Activated CD4-positive, alpha-beta memory T cell treated with anti-CD3 and anti-CD28 coated beads, Interleukin-2, amount 10 ng/mL, durations not matched to agents 7 days and 5 days (primary cell): ENCODE results near the gene OBP2A. TPM values are rescaled to one million over a fixed set of nuclear protein-coding genes. Genes with fewer than 3 reads are reported as not detected.

Experiments
- CTCF ChIA-PET: fragments of 350-600 bp; sonication (Branson Sonifier 250); formaldehyde crosslinking; loops from one replicate; lab custom pipeline; 2021; ENCODE audit warnings: antibody characterized with exemption, inconsistent platforms; lab: Charles Lee
- POLR2A ChIA-PET: fragments of 350-600 bp; sonication (Branson Sonifier 250); formaldehyde crosslinking; loops from one replicate; lab custom pipeline; 2021; ENCODE audit warnings: antibody characterized with exemption; lab: Charles Lee
- DNase-seq: peaks from one replicate; pipeline ENCODE4 v3.0.0-alpha.2; 2020
- H3K27ac Mint-ChIP-seq: one replicate; pipeline ENCODE4 v1.8.0; 2021; ENCODE audit warnings: mild to moderate bottlenecking, mixed read lengths
- H3K27me3 Mint-ChIP-seq: one replicate; pipeline ENCODE4 v1.8.0; 2021; ENCODE audit warnings: mixed read lengths
- H3K36me3 Mint-ChIP-seq: one replicate; pipeline ENCODE4 v1.8.0; 2021; ENCODE audit warnings: low read depth, mixed read lengths
- H3K4me1 Mint-ChIP-seq: one replicate; pipeline ENCODE4 v1.8.0; 2021; ENCODE audit warnings: mixed read lengths
- H3K4me3 Mint-ChIP-seq: one replicate; pipeline ENCODE4 v1.8.0; 2021; ENCODE audit warnings: mild to moderate bottlenecking, mixed read lengths
- H3K9me3 Mint-ChIP-seq: one replicate; pipeline ENCODE4 v1.8.0; 2021; ENCODE audit warnings: mixed read lengths
- total RNA-seq, 2 experiments: library from RNA; stranded (reverse); gene quantifications; one replicate each; pipeline ENCODE4 v1.2.3, GENCODE V29; 2021

Gene OBP2A
- total RNA-seq, 2 experiments from 2014 or later, result not detected

DNA sequence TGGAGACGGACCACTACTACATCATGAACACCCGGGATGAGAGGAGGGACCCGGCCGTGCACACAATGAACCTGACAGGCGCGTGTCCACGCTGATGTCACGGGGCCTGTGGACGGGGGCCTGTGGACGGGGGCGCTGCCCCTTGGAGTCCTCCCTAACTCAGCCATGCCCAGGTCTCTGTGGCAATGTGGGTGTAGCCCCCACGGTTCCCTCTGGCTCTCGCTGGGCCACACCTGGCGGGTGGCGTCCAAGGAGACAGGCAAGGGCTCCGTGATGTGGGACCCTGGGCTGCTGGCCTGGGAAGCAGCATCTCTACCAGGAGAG is 37.7 kb downstream of the OBP2A start:
- Mint-ChIP-seq H3K9me3 (no peaks in the 10 kb centered on the region), H3K36me3 (no peaks in the 10 kb centered on the region), H3K4me3 (no peak overlapping the region), H3K27me3 (no peaks in the 10 kb centered on the region), H3K4me1 (no peaks in the 10 kb centered on the region), H3K27ac (no peak overlapping the region)
- ChIA-PET POLR2A (no interaction called here), CTCF (no interaction called here)
- no peak for DNase-seq

DNA sequence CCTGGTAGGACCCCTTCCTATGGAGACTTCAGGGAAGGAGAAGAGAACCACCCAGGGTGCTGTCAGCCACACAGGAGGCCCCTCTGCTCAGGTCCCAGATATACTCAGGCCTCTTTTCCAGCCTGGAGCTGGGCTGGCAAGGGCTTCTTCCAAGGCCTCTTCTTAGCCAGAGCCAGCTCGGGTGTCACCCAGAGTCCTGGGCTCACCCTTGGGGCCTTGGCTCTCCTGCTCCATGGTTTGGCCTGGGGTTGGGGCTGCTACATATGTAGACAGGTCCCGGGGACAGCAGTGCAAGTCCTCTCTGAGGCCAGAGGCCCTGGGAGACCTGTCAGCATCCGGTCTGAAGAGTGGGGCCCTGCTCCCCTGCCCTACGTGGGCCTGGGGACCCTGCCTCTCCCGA is 38.4 kb downstream of the OBP2A start:
- no peaks in the 10 kb centered on the region for H3K27me3 Mint-ChIP-seq
- no peaks in the 10 kb centered on the region for H3K4me1 Mint-ChIP-seq
- DNase-seq, result no peak
- no peak overlapping the region for H3K27ac Mint-ChIP-seq
- H3K36me3 Mint-ChIP-seq, result no peaks in the 10 kb centered on the region
- CTCF ChIA-PET, result no interaction called here
- H3K9me3 Mint-ChIP-seq, result no peaks in the 10 kb centered on the region
- POLR2A ChIA-PET, result no interaction called here
- no peak overlapping the region for H3K4me3 Mint-ChIP-seq

DNA sequence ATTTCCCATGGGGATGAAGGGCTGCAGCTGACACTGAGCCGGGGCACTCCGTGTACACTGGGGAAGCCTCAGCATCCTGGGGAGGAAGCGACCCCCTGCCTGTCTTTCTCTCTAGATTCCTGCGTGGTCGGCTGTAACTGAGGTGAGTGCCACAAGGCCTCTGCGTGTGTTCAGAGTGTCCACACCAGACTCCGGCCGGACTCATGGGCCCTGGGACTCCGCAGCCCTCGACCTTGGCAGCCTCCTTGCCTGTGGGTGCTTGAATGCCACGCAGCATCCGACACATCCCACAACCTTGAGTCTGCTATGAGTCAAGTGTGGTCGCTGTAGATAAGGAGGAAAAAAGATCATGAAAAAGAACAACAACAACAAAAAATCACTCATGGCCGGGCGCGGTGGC is 39.0 kb downstream of the OBP2A start:
- no peak overlapping the region for H3K4me3 Mint-ChIP-seq
- DNase-seq, result peak; percentile 12
- no peaks in the 10 kb centered on the region for H3K9me3 Mint-ChIP-seq
- H3K4me1 Mint-ChIP-seq, result no peaks in the 10 kb centered on the region
- ChIA-PET CTCF (no interaction called here), POLR2A (no interaction called here)
- H3K27me3 Mint-ChIP-seq, result no peaks in the 10 kb centered on the region
- no peaks in the 10 kb centered on the region for H3K36me3 Mint-ChIP-seq
- H3K27ac Mint-ChIP-seq, result no peak overlapping the region

DNA sequence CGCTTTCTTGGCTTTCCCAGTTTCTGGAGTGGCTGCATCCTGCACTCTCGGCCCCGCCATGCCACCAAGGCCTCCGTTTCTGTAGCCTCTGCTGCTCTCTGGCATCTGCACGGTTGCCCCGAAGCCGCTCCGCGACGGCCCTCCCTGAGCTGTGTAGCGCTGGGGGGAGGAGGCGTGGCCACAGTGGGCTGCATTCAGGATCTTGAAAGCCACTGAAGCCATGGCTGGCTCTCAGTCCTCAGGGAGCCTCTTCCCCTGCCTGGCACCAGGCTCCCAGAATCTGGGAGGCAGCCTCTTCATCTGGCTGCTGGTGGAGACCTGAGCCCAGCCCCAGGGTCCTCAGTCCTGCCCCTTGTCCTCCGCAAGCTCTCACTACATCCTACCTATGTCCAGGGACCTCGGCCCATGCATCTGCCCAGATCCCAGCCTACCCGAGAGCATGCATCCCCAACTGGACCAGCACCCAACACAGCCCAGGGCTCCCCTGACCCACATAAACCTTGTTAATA is 40.7 kb downstream of the OBP2A start:
- no peaks in the 10 kb centered on the region for H3K4me1 Mint-ChIP-seq
- ChIA-PET POLR2A (no interaction called here), CTCF (no interaction called here)
- no peaks in the 10 kb centered on the region for H3K9me3 Mint-ChIP-seq
- no peaks in the 10 kb centered on the region for H3K36me3 Mint-ChIP-seq
- no peak overlapping the region for H3K27ac Mint-ChIP-seq
- H3K4me3 Mint-ChIP-seq, result no peak overlapping the region
- no peaks in the 10 kb centered on the region for H3K27me3 Mint-ChIP-seq
- peak; percentile 5 for DNase-seq

DNA sequence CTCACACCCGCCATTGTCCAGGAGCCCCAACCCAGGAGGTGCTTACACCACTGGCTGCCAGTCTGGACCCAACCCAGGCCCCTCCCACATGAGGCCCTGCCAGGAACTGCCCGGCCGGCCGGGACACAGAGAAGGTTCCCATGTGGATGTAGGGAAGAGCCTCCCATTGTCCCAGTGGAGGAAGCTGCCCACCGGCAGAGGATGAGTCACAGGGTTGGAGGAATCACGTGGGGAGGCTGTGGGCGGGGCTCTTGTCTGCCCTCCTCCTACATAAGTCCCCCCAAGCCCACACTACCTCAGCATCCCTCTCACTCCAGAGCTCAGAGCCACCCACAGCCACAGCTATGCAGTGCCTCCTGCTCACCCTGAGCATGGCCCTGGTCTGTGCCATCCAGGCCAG is 41.7 kb downstream of the OBP2A start:
- Mint-ChIP-seq H3K4me1 (no peaks in the 10 kb centered on the region), H3K27me3 (no peaks in the 10 kb centered on the region), H3K9me3 (no peaks in the 10 kb centered on the region), H3K27ac (no peak overlapping the region), H3K36me3 (no peaks in the 10 kb centered on the region), H3K4me3 (no peak overlapping the region)
- POLR2A ChIA-PET, result no interaction called here
- no peak for DNase-seq
- CTCF ChIA-PET, result no interaction called here

DNA sequence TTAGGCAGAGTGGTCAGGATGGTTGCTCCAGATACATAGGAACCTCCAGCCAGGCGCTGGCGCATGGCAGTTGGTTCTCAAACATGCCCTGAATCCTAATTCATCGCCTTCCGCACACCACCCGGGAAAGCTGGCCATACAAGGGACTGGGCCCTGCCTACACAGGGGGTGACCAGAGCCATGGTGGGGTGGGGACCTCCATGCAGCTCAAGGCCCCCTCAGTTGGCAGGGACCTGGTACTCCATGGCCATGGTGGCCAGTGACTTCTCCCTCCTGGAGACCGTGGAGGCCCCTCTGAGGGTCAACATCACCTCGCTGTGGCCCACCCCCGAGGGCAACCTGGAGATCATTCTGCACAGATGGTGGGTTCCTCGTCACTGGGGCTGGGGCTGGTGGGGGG is 42.4 kb downstream of the OBP2A start:
- ChIA-PET POLR2A (no interaction called here), CTCF (no interaction called here)
- no peaks in the 10 kb centered on the region for H3K9me3 Mint-ChIP-seq
- no peaks in the 10 kb centered on the region for H3K36me3 Mint-ChIP-seq
- peaks cover under 1% of the 10 kb centered on the region for H3K27me3 Mint-ChIP-seq
- no peaks in the 10 kb centered on the region for H3K4me1 Mint-ChIP-seq
- H3K4me3 Mint-ChIP-seq, result no peak overlapping the region
- no peak for DNase-seq
- no peak overlapping the region for H3K27ac Mint-ChIP-seq

DNA sequence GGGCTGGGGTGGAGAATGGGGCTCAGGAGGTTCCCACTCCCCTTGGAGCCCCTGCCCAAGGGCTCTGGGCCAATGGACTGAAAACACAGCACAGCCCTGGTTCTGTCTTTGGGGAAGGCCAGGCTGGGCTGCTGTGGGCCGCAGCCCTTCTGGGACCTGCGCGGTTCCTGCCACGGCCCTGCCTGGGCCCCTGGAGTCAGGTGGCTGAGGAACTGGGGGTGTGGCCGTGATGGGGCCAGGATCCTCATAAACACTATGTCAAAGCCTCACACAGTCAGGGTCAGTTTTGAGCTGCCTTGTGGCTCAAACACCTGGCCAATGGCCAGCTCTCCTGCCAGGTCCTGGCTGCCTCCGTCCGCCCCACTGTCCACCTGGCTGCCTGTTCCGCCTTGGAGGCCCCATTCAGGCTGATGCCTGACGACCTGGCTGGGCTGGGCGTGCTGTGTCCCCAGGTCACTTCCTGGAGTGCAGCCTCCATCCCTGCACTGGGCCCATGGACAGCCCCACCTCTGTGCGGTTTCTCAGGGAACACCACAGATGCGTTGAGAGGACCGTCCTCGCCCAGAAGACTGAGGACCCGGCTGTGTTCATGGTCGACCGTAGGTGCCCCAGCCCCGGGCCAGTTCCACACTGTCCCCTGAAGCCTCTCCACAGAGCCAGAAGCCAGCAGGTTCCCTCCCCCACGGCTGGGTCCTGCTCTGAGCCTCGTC is 43.1 kb downstream of the OBP2A start:
- Mint-ChIP-seq H3K4me1 (no peaks in the 10 kb centered on the region), H3K27ac (no peak overlapping the region), H3K4me3 (no peak overlapping the region), H3K36me3 (no peaks in the 10 kb centered on the region), H3K27me3 (peaks cover 3% of the 10 kb centered on the region), H3K9me3 (no peaks in the 10 kb centered on the region)
- ChIA-PET CTCF (interaction anchor here (0.8 kb wide), 1 partner anchor 14 kb away, joined by 4 read pairs; no protein-coding TSS in a partner anchor), POLR2A (no interaction called here)
- no peak for DNase-seq

DNA sequence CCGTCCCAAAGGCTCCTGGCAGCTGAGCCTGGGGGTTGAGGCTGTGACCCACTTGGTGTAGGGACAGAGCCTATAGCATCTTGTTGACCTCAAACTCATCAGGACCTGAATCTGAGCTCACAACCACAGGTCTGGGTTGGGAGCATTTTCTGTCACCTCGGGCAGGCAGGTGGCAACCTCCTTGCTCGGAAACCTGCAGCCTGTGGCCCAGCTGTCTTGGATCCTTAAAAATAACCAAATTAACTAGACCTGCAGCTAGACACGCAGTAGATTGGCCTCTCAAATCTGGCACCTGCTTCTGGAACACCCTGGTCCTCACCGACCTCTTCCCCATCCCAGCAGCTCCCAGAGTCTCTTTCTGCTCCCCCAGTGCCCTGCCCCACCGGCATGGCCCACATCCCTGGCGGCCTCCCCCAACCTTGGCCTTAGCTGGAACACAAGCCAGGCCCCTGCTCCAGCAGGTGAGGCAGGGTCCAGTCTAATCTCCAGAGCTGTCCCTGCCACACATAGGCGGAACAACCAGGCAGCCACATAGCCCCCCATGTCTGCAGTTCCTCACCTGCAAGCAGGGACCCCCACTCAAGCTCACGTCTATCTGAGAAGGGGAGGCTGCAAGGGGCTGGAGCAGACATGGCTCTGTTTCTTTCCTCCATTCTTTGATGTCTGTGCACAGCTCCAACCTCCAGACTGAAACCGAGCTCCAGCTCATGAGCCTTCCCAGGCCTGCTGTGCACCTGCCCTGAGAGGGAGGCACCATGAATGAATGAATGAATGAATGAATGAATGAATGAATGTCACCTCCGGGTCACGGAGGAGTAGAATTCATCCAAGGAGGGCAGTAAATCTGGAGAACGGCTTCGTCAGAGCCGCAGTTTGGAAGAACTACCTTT is 43.9 kb downstream of the OBP2A start:
- no peak overlapping the region for H3K4me3 Mint-ChIP-seq
- ChIA-PET CTCF (interaction anchor here (0.8 kb wide), 1 partner anchor 14 kb away, joined by 4 read pairs; no protein-coding TSS in a partner anchor), POLR2A (no interaction called here)
- H3K4me1 Mint-ChIP-seq, result no peaks in the 10 kb centered on the region
- H3K9me3 Mint-ChIP-seq, result no peaks in the 10 kb centered on the region
- no peak overlapping the region for H3K27ac Mint-ChIP-seq
- H3K27me3 Mint-ChIP-seq, result peaks cover 4% of the 10 kb centered on the region
- no peak for DNase-seq
- no peaks in the 10 kb centered on the region for H3K36me3 Mint-ChIP-seq

DNA sequence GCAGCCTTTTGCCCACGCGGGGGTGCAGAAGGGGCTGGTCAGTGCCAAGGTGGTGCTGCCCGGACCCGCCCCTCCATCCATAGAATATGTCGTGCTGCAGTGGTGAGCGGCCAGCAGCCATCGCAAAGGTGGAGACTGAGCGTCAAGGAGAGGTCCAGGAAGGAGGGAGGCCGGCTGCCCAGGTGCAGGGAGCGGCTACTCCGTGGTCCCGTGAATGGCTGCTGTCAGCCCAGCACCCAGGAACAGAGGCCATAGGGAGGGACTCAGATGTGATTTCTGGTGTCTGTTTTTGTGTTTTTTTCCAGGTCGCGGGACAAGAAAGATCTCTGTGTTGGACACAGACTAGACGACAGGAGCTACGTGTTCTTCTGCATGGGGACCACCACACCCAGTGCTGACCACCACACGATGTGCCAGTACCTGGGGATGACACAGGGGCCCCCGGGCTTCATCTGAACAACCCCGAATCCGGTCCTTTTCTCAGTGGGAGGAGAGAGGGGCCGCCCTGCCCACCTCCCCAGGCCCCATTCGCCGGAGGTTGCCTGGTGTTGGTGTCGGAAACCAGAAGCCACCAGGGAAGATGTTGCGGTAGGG is 44.7 kb downstream of the OBP2A start:
- H3K4me3 Mint-ChIP-seq, result no peak overlapping the region
- no peaks in the 10 kb centered on the region for H3K9me3 Mint-ChIP-seq
- CTCF ChIA-PET, result no interaction called here
- no peak overlapping the region for H3K27ac Mint-ChIP-seq
- no peak for DNase-seq
- no peaks in the 10 kb centered on the region for H3K36me3 Mint-ChIP-seq
- POLR2A ChIA-PET, result no interaction called here
- no peaks in the 10 kb centered on the region for H3K4me1 Mint-ChIP-seq
- H3K27me3 Mint-ChIP-seq, result peaks cover 10% of the 10 kb centered on the region

DNA sequence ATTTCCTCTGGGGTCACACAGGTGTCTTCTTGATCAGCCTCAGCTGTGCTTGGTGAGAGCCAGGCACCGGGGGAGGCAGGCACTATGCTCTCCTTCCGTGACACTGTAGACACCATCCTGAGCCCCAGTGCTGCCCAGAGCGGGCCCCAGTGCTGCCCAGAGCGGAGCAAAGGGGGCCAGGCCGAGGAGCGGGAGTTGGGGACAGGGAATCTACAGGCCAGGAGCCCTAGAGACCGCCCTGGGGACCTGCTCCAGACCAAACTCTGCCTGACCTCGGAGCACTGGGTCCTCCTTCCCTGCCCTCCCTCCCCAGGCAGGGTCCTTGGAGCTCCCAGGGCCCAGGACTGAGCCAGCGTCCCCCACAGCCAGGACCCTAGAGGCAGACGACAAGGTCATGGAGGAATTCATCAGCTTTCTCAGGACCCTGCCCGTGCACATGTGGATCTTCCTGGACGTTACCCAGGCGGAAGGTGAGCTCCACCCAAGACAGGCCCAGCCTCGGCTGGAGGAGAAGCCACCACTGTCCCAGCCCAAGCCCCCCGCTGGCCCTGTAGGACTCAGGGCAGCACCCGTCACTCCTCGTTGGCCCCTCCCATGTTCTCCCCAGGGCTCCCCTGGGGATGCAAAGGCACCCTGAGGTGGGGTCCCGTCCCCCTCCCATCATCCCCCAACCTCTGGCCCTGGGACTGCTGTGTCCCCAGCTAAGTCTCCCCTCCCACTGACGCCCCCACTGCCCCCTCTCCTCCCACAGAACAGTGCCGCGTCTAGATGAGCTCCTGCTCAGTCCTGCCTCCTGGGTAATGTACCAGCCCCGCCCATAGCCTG is 45.8 kb downstream of the OBP2A start:
- peaks cover 13% of the 10 kb centered on the region for H3K27me3 Mint-ChIP-seq
- no peak for DNase-seq
- ChIA-PET POLR2A (no interaction called here), CTCF (no interaction called here)
- H3K27ac Mint-ChIP-seq, result no peak overlapping the region
- no peak overlapping the region for H3K4me3 Mint-ChIP-seq
- no peaks in the 10 kb centered on the region for H3K9me3 Mint-ChIP-seq
- H3K4me1 Mint-ChIP-seq, result no peaks in the 10 kb centered on the region
- no peaks in the 10 kb centered on the region for H3K36me3 Mint-ChIP-seq

DNA sequence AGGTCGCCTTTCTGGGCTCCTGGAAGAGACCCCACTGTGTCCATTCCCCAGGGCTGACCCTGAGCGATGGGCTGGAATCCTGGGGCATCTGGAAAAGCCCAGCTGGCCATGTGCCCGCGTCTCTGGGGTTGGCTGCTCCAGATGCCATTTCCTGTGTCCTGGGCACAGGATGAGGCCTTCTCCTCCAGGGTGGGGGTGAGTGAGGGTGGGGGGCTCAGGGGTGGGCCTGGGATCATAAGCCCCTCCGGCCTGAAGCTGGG is 46.3 kb downstream of the OBP2A start:
- Mint-ChIP-seq H3K4me1 (no peaks in the 10 kb centered on the region), H3K27ac (no peak overlapping the region), H3K36me3 (no peaks in the 10 kb centered on the region), H3K27me3 (peaks cover 16% of the 10 kb centered on the region), H3K9me3 (no peaks in the 10 kb centered on the region), H3K4me3 (no peak overlapping the region)
- ChIA-PET POLR2A (no interaction called here), CTCF (no interaction called here)
- peak; percentile 9 for DNase-seq

DNA sequence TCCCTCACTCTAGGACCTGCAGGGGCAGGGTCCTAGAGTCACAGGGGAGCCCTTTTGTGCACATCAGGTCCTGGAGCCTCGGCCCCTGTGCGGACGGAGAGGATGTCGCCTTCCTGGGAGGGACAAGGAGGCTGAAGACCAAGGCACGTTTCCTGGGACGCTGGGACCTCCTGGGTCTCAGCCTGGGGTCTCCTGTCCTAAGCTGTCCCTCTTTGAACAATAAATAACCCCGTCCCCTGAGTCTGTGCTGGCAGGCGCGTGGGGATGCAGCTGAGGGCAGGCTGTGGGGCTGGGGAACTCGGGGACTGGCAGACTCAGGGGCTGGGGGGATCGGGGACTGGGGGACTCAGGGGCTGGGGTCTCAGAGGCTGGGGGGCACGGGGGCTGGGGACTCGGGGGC is 46.7 kb downstream of the OBP2A start:
- Mint-ChIP-seq H3K9me3 (no peaks in the 10 kb centered on the region), H3K4me1 (no peaks in the 10 kb centered on the region), H3K36me3 (no peaks in the 10 kb centered on the region), H3K27ac (no peak overlapping the region), H3K4me3 (no peak overlapping the region), H3K27me3 (peaks cover 16% of the 10 kb centered on the region)
- DNase-seq, result peak; percentile 10
- ChIA-PET POLR2A (no interaction called here), CTCF (no interaction called here)

DNA sequence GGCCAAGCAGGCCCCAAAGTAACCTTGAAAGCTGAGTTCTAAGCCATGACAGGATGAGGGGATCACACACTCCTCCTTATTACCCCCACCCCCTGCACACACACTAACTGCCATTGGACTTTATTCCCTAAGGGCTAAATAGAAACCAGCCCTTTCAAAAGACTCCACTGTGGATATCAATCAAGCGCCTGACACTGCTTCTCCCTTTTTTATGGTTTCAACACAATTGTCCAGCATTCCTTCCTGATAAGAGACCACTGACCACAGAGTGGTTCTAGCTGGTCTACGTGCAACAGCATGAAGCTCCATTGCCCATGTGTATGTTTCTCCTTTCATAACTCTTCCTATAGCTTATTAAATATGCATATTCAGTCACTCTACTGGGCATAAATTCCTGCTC is 50.3 kb downstream of the OBP2A start:
- ChIA-PET POLR2A (no interaction called here), CTCF (no interaction called here)
- no peaks in the 10 kb centered on the region for H3K4me1 Mint-ChIP-seq
- no peak overlapping the region for H3K4me3 Mint-ChIP-seq
- peaks cover 31% of the 10 kb centered on the region for H3K27me3 Mint-ChIP-seq
- peak; percentile 5 for DNase-seq
- no peak overlapping the region for H3K27ac Mint-ChIP-seq
- no peaks in the 10 kb centered on the region for H3K36me3 Mint-ChIP-seq
- H3K9me3 Mint-ChIP-seq, result no peaks in the 10 kb centered on the region
